22Rv1 (cell line): ENCODE data around the gene STIM1.

Experiments used
- ZFX ChIP-seq: fragments of 450-650 bp; IDR thresholded peaks from 2 replicates; pipeline ENCODE4 v1.6.1; 2017; ENCODE audit warnings: antibody characterized with exemption, borderline replicate concordance
- TF ChIP-seq, protein P1 (sequence below): fragments of 450-650 bp; IDR thresholded peaks from 2 replicates; pipeline ENCODE4 v1.5.1; 2017; ENCODE audit warnings: mild to moderate bottlenecking

DNA sequence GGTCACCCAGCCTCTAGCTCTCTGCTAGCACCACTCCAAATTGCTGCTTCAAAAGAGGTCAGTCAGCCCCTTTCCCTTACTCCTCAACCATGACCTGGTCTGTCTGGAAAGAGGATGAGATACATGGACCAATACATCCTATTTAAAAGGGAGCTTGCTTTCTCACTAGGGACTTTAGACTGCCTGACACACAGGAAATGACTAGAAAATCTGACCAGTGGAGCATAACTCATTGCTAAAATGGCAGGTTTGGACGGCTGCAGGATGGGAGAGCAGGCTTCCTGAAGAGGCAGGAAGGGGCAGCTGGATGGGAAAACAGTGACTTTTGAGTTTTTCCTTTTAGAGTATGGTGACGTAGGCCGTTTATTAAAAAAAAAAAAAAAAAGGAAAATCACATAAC lies 25.3 kb downstream of the STIM1 start:
- TF ChIP-seq, protein P1, sequence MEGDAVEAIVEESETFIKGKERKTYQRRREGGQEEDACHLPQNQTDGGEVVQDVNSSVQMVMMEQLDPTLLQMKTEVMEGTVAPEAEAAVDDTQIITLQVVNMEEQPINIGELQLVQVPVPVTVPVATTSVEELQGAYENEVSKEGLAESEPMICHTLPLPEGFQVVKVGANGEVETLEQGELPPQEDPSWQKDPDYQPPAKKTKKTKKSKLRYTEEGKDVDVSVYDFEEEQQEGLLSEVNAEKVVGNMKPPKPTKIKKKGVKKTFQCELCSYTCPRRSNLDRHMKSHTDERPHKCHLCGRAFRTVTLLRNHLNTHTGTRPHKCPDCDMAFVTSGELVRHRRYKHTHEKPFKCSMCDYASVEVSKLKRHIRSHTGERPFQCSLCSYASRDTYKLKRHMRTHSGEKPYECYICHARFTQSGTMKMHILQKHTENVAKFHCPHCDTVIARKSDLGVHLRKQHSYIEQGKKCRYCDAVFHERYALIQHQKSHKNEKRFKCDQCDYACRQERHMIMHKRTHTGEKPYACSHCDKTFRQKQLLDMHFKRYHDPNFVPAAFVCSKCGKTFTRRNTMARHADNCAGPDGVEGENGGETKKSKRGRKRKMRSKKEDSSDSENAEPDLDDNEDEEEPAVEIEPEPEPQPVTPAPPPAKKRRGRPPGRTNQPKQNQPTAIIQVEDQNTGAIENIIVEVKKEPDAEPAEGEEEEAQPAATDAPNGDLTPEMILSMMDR: no peak
- no peak for TF ChIP-seq ZFX
